Thyroid gland (tissue), 4 donors: ENCODE data around the gene TNIK.

ENCODE experiments used
- POLR2A ChIP-seq, 2 donors: fragments of 450-650 bp; IDR thresholded peaks; one replicate each; pipeline ENCODE4 v1.6.1; 2017; ENCODE audit warnings: antibody characterized with exemption in 2 of 2, mild to moderate bottlenecking in 2 of 2, moderate library complexity in 1 of 2
- TF ChIP-seq, protein P1 (sequence below), 6 experiments: fragments of 200-600 bp in 3 of 6; fragments of 450-650 bp in 3 of 6; sonication (generic) in 3 of 6; IDR thresholded peaks; one replicate each; pipeline ENCODE4 v1.5.1; 2016 to 2019; ENCODE audit warnings: antibody characterized with exemption in 6 of 6, mild to moderate bottlenecking in 2 of 6, inconsistent platforms in 1 of 6, moderate library complexity in 1 of 6

GRCh38 chr3:171379961-171380483, 80.2 kb downstream of the TNIK start:
- TF ChIP-seq, protein P1, sequence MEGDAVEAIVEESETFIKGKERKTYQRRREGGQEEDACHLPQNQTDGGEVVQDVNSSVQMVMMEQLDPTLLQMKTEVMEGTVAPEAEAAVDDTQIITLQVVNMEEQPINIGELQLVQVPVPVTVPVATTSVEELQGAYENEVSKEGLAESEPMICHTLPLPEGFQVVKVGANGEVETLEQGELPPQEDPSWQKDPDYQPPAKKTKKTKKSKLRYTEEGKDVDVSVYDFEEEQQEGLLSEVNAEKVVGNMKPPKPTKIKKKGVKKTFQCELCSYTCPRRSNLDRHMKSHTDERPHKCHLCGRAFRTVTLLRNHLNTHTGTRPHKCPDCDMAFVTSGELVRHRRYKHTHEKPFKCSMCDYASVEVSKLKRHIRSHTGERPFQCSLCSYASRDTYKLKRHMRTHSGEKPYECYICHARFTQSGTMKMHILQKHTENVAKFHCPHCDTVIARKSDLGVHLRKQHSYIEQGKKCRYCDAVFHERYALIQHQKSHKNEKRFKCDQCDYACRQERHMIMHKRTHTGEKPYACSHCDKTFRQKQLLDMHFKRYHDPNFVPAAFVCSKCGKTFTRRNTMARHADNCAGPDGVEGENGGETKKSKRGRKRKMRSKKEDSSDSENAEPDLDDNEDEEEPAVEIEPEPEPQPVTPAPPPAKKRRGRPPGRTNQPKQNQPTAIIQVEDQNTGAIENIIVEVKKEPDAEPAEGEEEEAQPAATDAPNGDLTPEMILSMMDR (IDR thresholded peaks at IDR 0.05): no peak
- no peak for TF ChIP-seq POLR2A (IDR thresholded peaks at IDR 0.05)
